HG03064 (cell line): ENCODE measurements around the gene ZGRF1.

Experiments
- ATAC-seq: cut with Tn5 transposase; IDR thresholded peaks from one replicate; pipeline ENCODE4 v1.9.1; 2021; ENCODE audit warnings: low read depth; ENCODE audit not compliant: unreplicated experiment

The ZGRF1 gene

DNA sequence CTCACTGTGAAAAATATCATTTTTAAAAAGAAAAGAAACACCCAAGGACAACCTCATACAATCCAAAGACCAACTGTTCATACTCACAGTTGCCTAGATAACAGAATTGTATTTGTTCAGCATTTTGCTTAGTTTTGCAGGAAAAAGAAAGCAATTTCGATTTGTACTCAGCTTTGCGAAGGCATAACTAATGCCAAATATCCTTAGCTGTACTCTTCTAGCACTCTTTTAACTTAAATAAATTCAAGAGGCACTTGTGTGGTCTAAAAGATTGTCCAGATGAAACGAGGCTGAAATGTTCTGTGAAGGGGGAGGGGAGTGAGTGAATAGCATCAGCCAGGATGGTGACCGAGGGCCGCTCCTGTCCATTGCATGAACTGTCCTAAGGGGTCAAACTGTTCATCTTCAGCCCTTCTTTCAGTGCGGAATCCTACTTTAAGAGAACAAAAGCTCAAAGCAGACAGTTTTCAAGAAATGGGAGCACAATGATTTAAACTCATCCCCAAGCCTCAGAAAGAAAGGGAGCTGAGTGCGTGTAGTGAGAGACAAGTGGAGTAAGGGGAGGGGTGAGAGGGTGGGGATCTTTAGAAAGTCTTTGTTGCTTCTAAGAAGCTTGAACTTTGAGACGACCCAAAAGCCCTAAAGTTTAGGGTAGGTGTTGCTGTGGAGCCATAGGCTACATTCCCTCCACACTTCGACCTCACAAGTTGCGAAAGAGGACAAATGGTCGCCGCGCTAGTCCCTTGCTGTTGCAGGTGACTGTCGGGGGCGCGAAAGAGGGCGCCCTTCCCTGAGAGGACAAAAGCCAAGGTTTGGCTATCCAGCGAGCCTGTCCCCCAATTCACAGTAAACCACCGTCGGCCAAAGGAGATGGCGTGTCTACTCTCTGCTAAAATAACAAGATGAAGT lies 116.8 kb downstream of the ZGRF1 start:
- ATAC-seq = no peak

GRCh38 chr4:112518675-112519074 lies 118.0 kb downstream of the ZGRF1 start:
- no peak for ATAC-seq

DNA sequence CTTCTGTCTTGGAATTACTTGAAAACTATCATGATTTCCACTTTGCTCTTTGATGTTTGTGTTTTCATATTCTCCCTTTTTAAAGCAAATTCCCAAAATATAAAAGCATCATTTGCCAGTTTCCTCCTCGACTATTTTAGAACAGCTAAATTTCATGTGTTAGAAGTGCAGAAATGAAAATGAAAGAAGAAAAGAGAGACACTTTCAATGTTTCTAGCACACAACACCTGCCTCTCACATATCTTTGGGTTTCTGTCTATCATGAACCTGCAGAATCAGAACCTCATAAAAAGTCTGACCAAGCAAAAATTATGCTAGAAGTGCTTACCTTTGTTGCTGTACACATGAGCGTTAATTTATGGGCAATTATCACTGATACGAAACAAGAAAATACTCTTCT lies 118.8 kb downstream of the ZGRF1 start:
- no peak for ATAC-seq

- ATAC-seq = peak; percentile 30
Measured at GRCh38 chr4:112517067-112517634, 119.6 kb downstream of the ZGRF1 start.

- peak; percentile 32 for ATAC-seq
Measured at GRCh38 chr4:112516471-112517066, 120.1 kb downstream of the ZGRF1 start.

DNA sequence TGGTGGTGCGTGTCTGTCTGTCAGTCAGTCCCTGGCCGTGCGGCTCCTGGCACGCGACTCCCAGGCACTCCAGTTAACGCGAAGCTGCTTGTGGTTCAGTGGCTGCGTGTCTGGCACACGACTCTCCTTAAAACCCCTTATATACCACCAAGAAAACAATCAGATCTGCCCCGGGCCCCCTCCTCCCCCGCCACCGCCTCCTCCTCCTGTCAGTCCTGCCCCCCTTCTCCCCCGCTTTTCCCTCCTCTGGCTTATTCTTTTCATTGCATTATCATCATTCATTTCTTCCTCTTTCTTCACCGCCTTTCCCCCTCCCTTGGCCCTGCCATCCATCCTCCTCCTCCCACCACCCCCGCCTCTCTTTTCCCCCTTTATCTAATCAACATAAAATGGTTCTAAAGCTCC lies 120.6 kb downstream of the ZGRF1 start, which contains the start of gene NEUROG2:
TSS of gene NEUROG2 (minus strand) at position 115 of the 405 bp plus-strand sequence. CDS start 705 bp downstream, outside the sequence.
- ATAC-seq = no peak

GRCh38 chr4:112515198-112516065 lies 121.3 kb downstream of the ZGRF1 start:
- peak; percentile 29 for ATAC-seq

GRCh38 chr4:112514647-112515197 lies 122.0 kb downstream of the ZGRF1 start:
- peak; percentile 17 for ATAC-seq

DNA sequence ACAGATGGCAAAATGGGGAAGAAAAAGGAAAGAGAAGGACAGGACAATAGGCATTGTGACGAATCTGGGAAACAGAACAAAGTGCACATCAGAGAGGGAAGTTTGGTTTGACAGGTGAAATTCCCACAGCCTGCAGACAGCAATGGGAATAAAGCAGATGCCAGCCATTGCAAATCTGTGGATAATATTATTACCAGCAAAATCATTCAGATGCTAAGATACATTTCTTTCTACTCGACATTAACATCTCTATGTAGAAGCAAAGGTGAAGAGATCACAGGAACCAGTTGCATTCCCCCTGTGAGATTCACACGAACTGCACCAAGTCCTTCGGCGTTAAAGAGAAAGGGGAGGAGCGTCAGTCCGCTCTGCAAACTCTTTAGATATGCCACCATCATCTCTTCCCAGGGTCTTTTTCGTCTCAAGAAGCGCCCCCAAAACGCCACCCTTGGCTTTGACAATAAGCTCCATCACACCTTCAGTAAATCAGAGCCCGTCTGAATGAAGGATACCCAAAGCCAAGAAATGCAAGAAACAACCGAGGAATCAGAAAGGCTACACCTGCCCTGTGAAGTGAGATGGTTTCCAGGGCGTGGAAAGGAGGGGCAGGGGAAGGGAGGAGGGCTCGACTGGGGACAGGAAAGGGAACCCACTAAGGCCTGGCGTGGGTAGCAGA lies 122.6 kb downstream of the ZGRF1 start:
- ATAC-seq = peak; percentile 2

GRCh38 chr4:112511803-112512118 lies 124.9 kb downstream of the ZGRF1 start:
- no peak for ATAC-seq

DNA sequence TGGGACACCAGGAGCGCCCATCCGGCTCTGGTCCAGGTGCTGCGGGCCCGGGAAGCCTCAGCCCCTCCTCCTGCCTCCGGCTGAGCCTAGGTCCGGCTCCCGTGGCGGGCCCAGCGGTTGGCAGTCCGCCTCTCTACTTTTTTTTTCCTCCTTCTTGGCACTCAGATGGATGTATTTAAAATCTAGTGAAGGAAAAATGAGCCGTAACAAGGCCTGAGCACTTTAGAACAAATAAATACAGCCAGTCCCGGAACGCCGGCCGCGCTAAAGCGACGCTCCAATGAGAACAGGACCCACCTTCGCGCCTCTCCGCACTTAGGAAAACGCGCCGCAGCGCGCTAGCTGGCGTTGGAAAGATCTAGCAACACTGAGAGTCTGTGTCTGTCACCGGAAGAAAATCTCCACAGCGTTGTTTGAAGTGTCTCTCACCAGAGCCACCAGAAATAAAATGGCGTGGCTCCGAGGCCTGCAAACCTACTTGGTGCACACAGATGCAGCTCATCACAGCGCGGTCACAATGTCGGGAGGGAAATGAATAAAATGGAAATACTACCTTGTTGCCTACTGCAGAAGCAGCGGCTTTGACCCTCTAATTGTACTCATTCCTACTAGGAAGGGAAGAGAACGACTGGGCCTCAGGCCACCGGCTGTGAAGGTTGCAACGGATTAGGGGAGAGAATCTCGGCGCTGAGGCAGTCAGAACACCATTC lies 125.5 kb downstream of the ZGRF1 start:
- ATAC-seq = no peak

DNA sequence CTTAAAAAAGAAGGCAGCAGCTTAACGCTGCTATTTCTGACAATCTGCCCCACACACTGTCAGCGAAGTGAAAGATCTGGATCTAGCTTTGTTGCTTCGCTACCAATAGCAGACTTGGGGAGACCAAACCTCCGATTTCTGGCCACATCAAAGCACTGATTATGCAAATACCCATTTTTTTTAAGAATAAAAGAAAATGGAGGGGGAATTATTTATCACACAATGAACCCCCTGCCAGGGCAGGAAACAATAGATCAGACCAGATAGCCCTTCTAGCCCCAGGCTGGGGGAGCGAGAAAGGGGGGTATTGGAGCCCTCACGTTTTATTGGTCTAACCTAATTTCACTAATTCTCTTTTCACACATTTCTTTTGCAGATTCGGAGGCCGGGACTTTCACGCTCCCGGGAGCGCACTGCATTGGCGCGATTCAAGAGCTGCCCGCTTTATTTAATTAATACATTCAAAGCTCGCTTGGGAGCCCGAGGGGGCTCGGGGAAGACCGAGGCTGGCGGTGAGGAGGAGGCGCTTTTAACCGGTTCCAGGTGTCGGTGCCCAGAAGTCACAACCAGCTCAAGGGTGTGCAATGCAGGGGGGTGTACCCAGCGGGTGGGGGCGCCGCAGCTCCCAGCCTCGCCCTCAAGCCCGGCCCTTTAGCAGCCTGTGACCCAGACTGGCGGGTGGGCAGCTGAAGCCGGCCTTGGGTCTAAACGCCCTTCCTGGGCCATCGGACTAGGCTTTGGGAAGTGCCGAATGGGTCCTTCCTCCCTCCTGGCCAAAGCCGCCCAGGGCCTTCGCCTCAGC lies 126.2 kb downstream of the ZGRF1 start:
- ATAC-seq = no peak

DNA sequence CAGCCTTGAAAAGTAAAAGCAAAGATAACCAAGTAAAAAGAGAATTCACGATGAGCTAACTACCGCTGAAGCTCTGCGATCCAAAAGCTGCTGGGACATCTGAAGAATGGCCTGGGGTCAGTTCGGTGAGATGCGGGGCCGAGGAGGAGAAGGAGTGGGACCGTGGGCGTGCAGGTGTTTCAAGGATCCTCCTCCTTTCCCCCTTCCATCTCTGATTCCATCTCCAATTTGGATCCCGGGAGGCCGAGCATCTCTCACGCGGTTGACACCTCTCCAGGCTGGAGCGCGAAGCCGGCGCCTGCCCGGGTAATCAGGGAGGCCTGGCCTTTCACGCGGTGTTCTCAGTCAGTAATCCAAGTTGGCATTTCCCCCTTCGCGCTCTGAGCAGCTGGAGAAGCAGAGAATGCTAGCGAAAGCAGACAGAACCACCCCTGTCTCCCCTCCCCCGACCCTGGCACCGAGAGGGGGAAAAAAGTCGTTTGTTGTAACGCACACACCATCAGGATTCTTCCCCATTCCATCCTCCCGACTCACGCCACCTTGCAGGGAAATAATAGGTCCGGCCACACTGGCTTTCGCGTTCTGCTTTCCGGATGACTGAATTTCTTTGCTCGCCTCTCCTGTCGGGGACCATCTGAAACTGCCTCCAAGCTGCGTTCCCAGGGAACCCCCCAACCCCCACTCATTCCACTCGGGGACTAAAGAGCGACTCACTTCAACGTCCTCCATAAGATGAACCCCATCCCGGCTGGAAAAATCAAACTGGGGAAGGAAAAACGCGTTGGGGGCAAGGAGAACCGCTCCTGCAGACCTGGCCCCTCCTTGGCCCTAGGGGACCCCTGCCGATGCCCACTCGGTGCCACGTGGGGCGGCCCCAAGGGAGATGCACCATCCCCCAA lies 127.2 kb downstream of the ZGRF1 start:
- no peak for ATAC-seq

DNA sequence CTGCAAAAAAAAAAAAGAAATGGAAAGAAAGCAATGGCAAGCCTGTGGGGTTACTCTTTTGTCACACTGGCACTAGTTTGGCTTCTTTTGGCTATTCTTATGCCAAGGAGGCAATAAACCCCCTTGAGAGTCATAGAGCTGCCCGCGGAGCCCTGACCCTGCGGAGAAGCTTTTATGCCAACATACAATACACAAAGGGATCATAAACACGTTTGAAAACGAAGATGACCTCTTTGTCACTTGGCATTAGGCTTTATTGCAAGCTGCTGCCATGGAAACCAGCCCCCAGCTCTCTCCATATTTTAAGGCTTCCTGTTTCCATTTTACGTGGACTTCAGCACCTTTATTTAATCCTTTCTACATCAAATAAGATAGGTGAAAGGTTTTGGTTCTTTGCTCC lies 128.4 kb downstream of the ZGRF1 start:
- no peak for ATAC-seq

- ATAC-seq = no peak
Measured at GRCh38 chr4:112504807-112505206, 131.9 kb downstream of the ZGRF1 start.

GRCh38 chr4:112502871-112503270 lies 133.8 kb downstream of the ZGRF1 start:
- ATAC-seq = no peak

- ATAC-seq = no peak
Measured at GRCh38 chr4:112492321-112492720, 144.4 kb downstream of the ZGRF1 start.
